Measurements from ENCODE around the gene CCDC182.

Gene CCDC182

GRCh38 chr17:57727630-57728175, 17.4 kb downstream of the CCDC182 start:
- H2BK12ac ChIP-seq (ENCODE audit: low read length in 2 of 2): no peak overlapping the region
- no peak for DNase-seq
- peaks cover 67 to 70% of the 10 kb centered on the region in 2 experiments for H3K27me3 ChIP-seq (ENCODE audit: control insufficient read depth in 1 of 2, insufficient read depth in 1 of 2, low read length in 2 of 2)
- H3K79me1 ChIP-seq (replicated peaks; ENCODE audit: low read length, poor library complexity, severe bottlenecking): no peaks in the 10 kb centered on the region
- H3K4me1 ChIP-seq (ENCODE audit: control insufficient read depth, insufficient read depth, low read depth, low read length): peaks cover 12% of the 10 kb centered on the region
- H3K18ac ChIP-seq (ENCODE audit: low read depth in 1 of 2, low read length in 2 of 2): no peak overlapping the region
- no peak overlapping the region for H3K27ac ChIP-seq (ENCODE audit: low read length, poor library complexity, severe bottlenecking)
- 84% methylated on average over 6 of the region's 8 CpGs for WGBS
- no peak overlapping the region for H4K8ac ChIP-seq (ENCODE audit: low read length)
- H3K36me3 ChIP-seq (ENCODE audit: control insufficient read depth in 1 of 2, insufficient read depth in 2 of 2, low read depth in 1 of 2, low read length in 2 of 2): no peaks in the 10 kb centered on the region
- no peak overlapping the region for H3K23ac ChIP-seq (ENCODE audit: low read length in 2 of 2)
- no peak overlapping the region for H2AK5ac ChIP-seq (ENCODE audit: low read length, severe bottlenecking)
- H3K14ac ChIP-seq (ENCODE audit: low read length in 2 of 2): peak overlapping the region in 1 of 2 experiments; percentile 3
- no peak overlapping the region for H3K9ac ChIP-seq (ENCODE audit: low read length)
- no peak overlapping the region for H2BK120ac ChIP-seq (ENCODE audit: low read depth, low read length)
- no peak overlapping the region for H2BK15ac ChIP-seq (ENCODE audit: low read depth, poor library complexity, severe bottlenecking)
- no peak overlapping the region for H2BK5ac ChIP-seq (ENCODE audit: low read depth, low read length, poor library complexity, severe bottlenecking)
- no peak overlapping the region for H4K91ac ChIP-seq (ENCODE audit: low read length)
- H3K4ac ChIP-seq (ENCODE audit: low read depth in 1 of 2, low read length in 2 of 2): no peak overlapping the region
- H3K4me3 ChIP-seq (ENCODE audit: insufficient read depth in 1 of 2, low read depth in 1 of 2, low read length in 2 of 2): no peak overlapping the region
- no peak overlapping the region for H2AFZ ChIP-seq (ENCODE audit: low read depth, low read length)
- H3K4me2 ChIP-seq (ENCODE audit: low read length, poor library complexity, severe bottlenecking): no peak overlapping the region
- no peaks in the 10 kb centered on the region for H3K9me3 ChIP-seq (ENCODE audit: control insufficient read depth, low read length)

DNA sequence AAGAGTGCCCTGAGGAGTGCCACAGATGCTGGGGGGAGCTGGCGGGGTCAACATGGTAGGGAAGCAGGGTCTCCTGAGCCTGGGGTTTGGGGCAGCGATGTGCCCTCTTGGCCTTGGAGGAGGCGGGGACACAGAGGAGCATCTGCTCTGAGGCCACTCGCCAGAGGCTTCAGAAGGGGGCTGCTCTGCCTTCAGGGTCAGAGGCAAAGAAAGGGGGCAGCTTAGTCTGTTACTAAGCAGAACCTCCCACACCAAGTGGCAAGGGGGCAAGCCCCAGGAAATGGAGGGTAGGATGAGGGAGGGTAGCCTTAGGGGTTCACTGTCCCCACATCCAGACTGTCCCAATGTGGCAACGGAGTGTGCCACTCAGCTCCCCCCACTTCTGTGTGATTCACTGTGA, 18.3 kb downstream of the CCDC182 start:
- H2AK5ac ChIP-seq (ENCODE audit: low read length, severe bottlenecking): no peak overlapping the region
- H3K18ac ChIP-seq (ENCODE audit: low read depth in 1 of 2, low read length in 2 of 2): no peak overlapping the region
- H3K27ac ChIP-seq (ENCODE audit: low read length, poor library complexity, severe bottlenecking): no peak overlapping the region
- no peaks in the 10 kb centered on the region for H3K9me3 ChIP-seq (ENCODE audit: control insufficient read depth, low read length)
- H3K36me3 ChIP-seq (ENCODE audit: control insufficient read depth in 1 of 2, insufficient read depth in 2 of 2, low read depth in 1 of 2, low read length in 2 of 2): no peaks in the 10 kb centered on the region
- no peak overlapping the region for H3K9ac ChIP-seq (ENCODE audit: low read length)
- H3K14ac ChIP-seq (ENCODE audit: low read length in 2 of 2): no peak overlapping the region
- no peak overlapping the region for H2BK12ac ChIP-seq (ENCODE audit: low read length in 2 of 2)
- WGBS: 89% methylated on average over 5 of the region's 5 CpGs
- H3K27me3 ChIP-seq (ENCODE audit: control insufficient read depth in 1 of 2, insufficient read depth in 1 of 2, low read length in 2 of 2): peaks cover 69 to 78% of the 10 kb centered on the region in 2 experiments
- H4K8ac ChIP-seq (ENCODE audit: low read length): no peak overlapping the region
- H2BK15ac ChIP-seq (ENCODE audit: low read depth, poor library complexity, severe bottlenecking): no peak overlapping the region
- no peak overlapping the region for H2BK120ac ChIP-seq (ENCODE audit: low read depth, low read length)
- no peak overlapping the region for H3K4me3 ChIP-seq (ENCODE audit: insufficient read depth in 1 of 2, low read depth in 1 of 2, low read length in 2 of 2)
- no peaks in the 10 kb centered on the region for H3K79me1 ChIP-seq (replicated peaks; ENCODE audit: low read length, poor library complexity, severe bottlenecking)
- no peak overlapping the region for H2BK5ac ChIP-seq (ENCODE audit: low read depth, low read length, poor library complexity, severe bottlenecking)
- H3K4me1 ChIP-seq (ENCODE audit: control insufficient read depth, insufficient read depth, low read depth, low read length): peaks cover 12% of the 10 kb centered on the region
- H3K4ac ChIP-seq (ENCODE audit: low read depth in 1 of 2, low read length in 2 of 2): no peak overlapping the region
- no peak overlapping the region for H3K4me2 ChIP-seq (ENCODE audit: low read length, poor library complexity, severe bottlenecking)
- DNase-seq: no peak
- no peak overlapping the region for H2AFZ ChIP-seq (ENCODE audit: low read depth, low read length)
- H4K91ac ChIP-seq (ENCODE audit: low read length): no peak overlapping the region
- no peak overlapping the region for H3K23ac ChIP-seq (ENCODE audit: low read length in 2 of 2)

DNA sequence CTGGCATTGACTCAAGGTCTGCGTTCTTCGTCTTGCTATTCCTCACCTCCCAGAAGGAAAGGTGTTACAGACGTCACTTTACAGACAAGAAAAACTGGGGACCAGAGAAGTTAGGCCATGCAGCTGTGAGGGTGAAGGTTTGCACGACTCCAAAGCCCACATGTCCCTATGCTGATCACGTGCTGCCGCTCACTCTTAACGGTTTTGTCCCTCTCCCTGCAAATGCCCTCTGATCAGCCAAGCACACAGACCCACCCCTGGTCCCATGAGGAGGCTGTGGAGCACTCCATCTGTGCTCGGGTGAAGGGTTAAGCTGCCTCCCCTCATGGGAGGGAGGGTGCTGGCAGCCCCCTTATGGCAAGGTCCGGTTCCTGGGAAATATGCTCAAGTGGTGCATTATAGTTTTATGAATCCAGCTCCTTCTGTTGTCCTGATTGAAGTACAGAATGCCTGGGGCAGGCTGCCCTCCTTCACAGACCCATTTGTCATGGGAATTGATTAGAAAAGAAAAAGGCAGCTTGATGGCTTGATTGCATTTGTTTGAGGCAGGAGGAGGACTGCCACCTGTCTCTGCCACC, 18.8 kb downstream of the CCDC182 start:
- Histone ChIP-seq H3K4me2 (ENCODE audit: low read length, poor library complexity, severe bottlenecking) (no peak overlapping the region), H3K27me3 (ENCODE audit: control insufficient read depth in 1 of 2, insufficient read depth in 1 of 2, low read length in 2 of 2) (peaks cover 66 to 79% of the 10 kb centered on the region in 2 experiments), H2AFZ (ENCODE audit: low read depth, low read length) (no peak overlapping the region), H3K18ac (ENCODE audit: low read depth in 1 of 2, low read length in 2 of 2) (no peak overlapping the region), H3K36me3 (ENCODE audit: control insufficient read depth in 1 of 2, insufficient read depth in 2 of 2, low read depth in 1 of 2, low read length in 2 of 2) (no peaks in the 10 kb centered on the region), H4K91ac (ENCODE audit: low read length) (no peak overlapping the region), H3K9me3 (ENCODE audit: control insufficient read depth, low read length) (no peaks in the 10 kb centered on the region), H4K8ac (ENCODE audit: low read length) (no peak overlapping the region), H2BK12ac (ENCODE audit: low read length in 2 of 2) (no peak overlapping the region), H3K14ac (ENCODE audit: low read length in 2 of 2) (no peak overlapping the region), H3K27ac (ENCODE audit: low read length, poor library complexity, severe bottlenecking) (no peak overlapping the region), H3K23ac (ENCODE audit: low read length in 2 of 2) (no peak overlapping the region), H2AK5ac (ENCODE audit: low read length, severe bottlenecking) (no peak overlapping the region), H3K9ac (ENCODE audit: low read length) (no peak overlapping the region), H3K4me1 (ENCODE audit: control insufficient read depth, insufficient read depth, low read depth, low read length) (peaks cover 12% of the 10 kb centered on the region), H3K4ac (ENCODE audit: low read depth in 1 of 2, low read length in 2 of 2) (no peak overlapping the region), H3K4me3 (ENCODE audit: insufficient read depth in 1 of 2, low read depth in 1 of 2, low read length in 2 of 2) (no peak overlapping the region), H2BK120ac (ENCODE audit: low read depth, low read length) (no peak overlapping the region), H2BK5ac (ENCODE audit: low read depth, low read length, poor library complexity, severe bottlenecking) (no peak overlapping the region), H3K79me1 (replicated peaks; ENCODE audit: low read length, poor library complexity, severe bottlenecking) (no peaks in the 10 kb centered on the region), H2BK15ac (ENCODE audit: low read depth, poor library complexity, severe bottlenecking) (no peak overlapping the region)
- DNase-seq: no peak
- WGBS: 90% methylated on average over 9 of the region's 9 CpGs

DNA sequence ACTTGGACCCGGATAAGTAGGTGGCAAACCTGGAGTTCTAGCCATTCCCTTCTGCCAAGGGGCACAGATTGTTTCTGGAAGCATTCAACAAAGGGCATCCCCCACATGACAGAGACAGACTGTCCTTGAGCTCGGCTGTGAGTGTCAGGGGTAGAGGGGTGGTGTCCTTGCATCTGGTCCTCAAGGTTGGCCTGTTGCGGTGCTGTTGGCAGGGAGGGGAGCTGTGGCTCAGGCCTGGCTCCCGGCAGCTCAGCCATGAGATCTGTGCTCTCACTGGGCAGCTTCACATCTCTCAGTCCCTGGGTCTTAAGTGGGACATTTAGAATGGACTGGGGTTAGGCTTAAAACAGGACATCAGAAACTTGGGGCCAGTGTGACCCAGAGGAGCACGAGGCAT, 20.4 kb downstream of the CCDC182 start:
- Histone ChIP-seq H3K14ac (ENCODE audit: low read length in 2 of 2) (peak overlapping the region in 1 of 2 experiments; percentile 5), H3K9ac (ENCODE audit: low read length) (no peak overlapping the region), H3K79me1 (replicated peaks; ENCODE audit: low read length, poor library complexity, severe bottlenecking) (no peaks in the 10 kb centered on the region), H3K4me2 (ENCODE audit: low read length, poor library complexity, severe bottlenecking) (no peak overlapping the region), H4K8ac (ENCODE audit: low read length) (peak overlapping the region; percentile 33), H3K4me1 (ENCODE audit: control insufficient read depth, insufficient read depth, low read depth, low read length) (peaks cover 12% of the 10 kb centered on the region), H2AK5ac (ENCODE audit: low read length, severe bottlenecking) (no peak overlapping the region), H3K4me3 (ENCODE audit: insufficient read depth in 1 of 2, low read depth in 1 of 2, low read length in 2 of 2) (no peak overlapping the region), H2BK5ac (ENCODE audit: low read depth, low read length, poor library complexity, severe bottlenecking) (no peak overlapping the region), H2BK120ac (ENCODE audit: low read depth, low read length) (no peak overlapping the region), H3K18ac (ENCODE audit: low read depth in 1 of 2, low read length in 2 of 2) (no peak overlapping the region), H2BK12ac (ENCODE audit: low read length in 2 of 2) (no peak overlapping the region), H2AFZ (ENCODE audit: low read depth, low read length) (no peak overlapping the region), H2BK15ac (ENCODE audit: low read depth, poor library complexity, severe bottlenecking) (no peak overlapping the region), H3K36me3 (ENCODE audit: control insufficient read depth in 1 of 2, insufficient read depth in 2 of 2, low read depth in 1 of 2, low read length in 2 of 2) (no peaks in the 10 kb centered on the region), H3K23ac (ENCODE audit: low read length in 2 of 2) (no peak overlapping the region), H3K27me3 (ENCODE audit: control insufficient read depth in 1 of 2, insufficient read depth in 1 of 2, low read length in 2 of 2) (peaks cover 53 to 70% of the 10 kb centered on the region in 2 experiments), H3K4ac (ENCODE audit: low read depth in 1 of 2, low read length in 2 of 2) (no peak overlapping the region), H3K27ac (ENCODE audit: low read length, poor library complexity, severe bottlenecking) (no peak overlapping the region), H3K9me3 (ENCODE audit: control insufficient read depth, low read length) (no peaks in the 10 kb centered on the region), H4K91ac (ENCODE audit: low read length) (no peak overlapping the region)
- no peak for DNase-seq
- WGBS: 95% methylated on average over 5 of the region's 5 CpGs
